Measurements from ENCODE around the gene ATAD3C. TPM values are rescaled to one million over a fixed set of nuclear protein-coding genes. Genes with fewer than 3 reads are reported as not detected.

Gene ATAD3C
- total RNA-seq (2014; rRNA removed) = 0.29 and 1.4 TPM in 2 replicates
- Bru-seq, nascent RNA = percentile 11 among the genes with signal in this experiment
- percentile 33 among the genes with signal in this experiment for BruChase-seq, experiment 1, labeled RNA remaining after a 6-hour chase
- BruChase-seq, experiment 2, labeled RNA remaining after a 2-hour chase = percentile 27 among the genes with signal in this experiment
- long read RNA-seq, partial matches to known transcripts = 0 of 1 reads
- long read RNA-seq, other reads (novel, unspliced or antisense) = 0 of 1 reads

- Histone ChIP-seq H3K9me2 (replicated peaks; ENCODE audit: low read length) (no peaks in the 10 kb centered on the region), H3K27ac (ENCODE audit: low read length) (no peak within 1 kb of the TSS), H3K79me2 (ENCODE audit: low read length) (no peaks in the 10 kb centered on the region), H3K9me3 (ENCODE audit: low read length) (no peaks in the 10 kb centered on the region), H3K4me1 (ENCODE audit: insufficient read depth, low read length) (no peaks in the 10 kb centered on the region), H3K9ac (ENCODE audit: low read length) (no peak within 1 kb of the TSS), H3K4me3 (ENCODE audit: low read length) (no peak within 1 kb of the TSS), H3K36me3 (ENCODE audit: low read depth, low read length) (no peaks in the 10 kb centered on the region), H2AFZ (ENCODE audit: low read length) (no peak within 1 kb of the TSS), H3K27me3 (ENCODE audit: low read length) (no peaks in the 10 kb centered on the region), H3F3A (ENCODE audit: low read length, unreplicated experiment) (no peaks in the 10 kb centered on the region), H4K20me1 (ENCODE audit: low read length) (no peaks in the 10 kb centered on the region), H3K4me2 (ENCODE audit: low read length) (no peak within 1 kb of the TSS)
- no peak for TF ChIP-seq EZH2 (IDR thresholded peaks at IDR 0.05; ENCODE audit: low read length, unreplicated experiment)
- TF ChIP-seq EZH2phosphoT487 (IDR thresholded peaks at IDR 0.05; ENCODE audit: borderline replicate concordance, low read length) = no peak
- TF ChIP-seq CTCF (conservative IDR thresholded peaks at IDR 0.05; ENCODE audit: low read depth, low read length) = no peak
- POLR2A ChIA-PET (ENCODE audit: unreplicated experiment) = no interaction called here
- ATAC-seq (no peak), DNase-seq (no peak)
- no TSS peak for BruUV-seq (replicated peaks)
- intact Hi-C loops (cut with micrococcal nuclease) = no loop called here
- CTCF ChIA-PET = no interaction called here
These were observed at the start of gene ATAD3C for GRCh38 chr1:1449099-1449739. TSS of gene ATAD3C (plus strand) at chr1:1449689. CDS start at chr1:1450684, 995 bp downstream.

- no peaks in the 10 kb centered on the region for H3K27me3 ChIP-seq (ENCODE audit: low read length)
- peak overlapping the region; percentile 98 for H3K9ac ChIP-seq (ENCODE audit: low read length)
- peak overlapping the region; percentile 92 for H3K4me2 ChIP-seq (ENCODE audit: low read length)
- peaks cover 29% of the 10 kb centered on the region for H3K4me1 ChIP-seq (ENCODE audit: insufficient read depth, low read length)
- TF ChIP-seq EZH2phosphoT487 (IDR thresholded peaks at IDR 0.05; ENCODE audit: borderline replicate concordance, low read length) (no peak), EZH2 (IDR thresholded peaks at IDR 0.05; ENCODE audit: low read length, unreplicated experiment) (no peak), CTCF (conservative IDR thresholded peaks at IDR 0.05; ENCODE audit: low read depth, low read length) (no peak)
- ATAC-seq = peak; percentile 6
- H4K20me1 ChIP-seq (ENCODE audit: low read length) = 0 out of 2 replicates have a peak, but pooled peaks cover 6% of the 10 kb centered on the region
- peak overlapping the region; percentile 52 for H3K27ac ChIP-seq (ENCODE audit: low read length)
- H3K36me3 ChIP-seq (ENCODE audit: low read depth, low read length) = peaks cover 44% of the 10 kb centered on the region
- H3K9me3 ChIP-seq (ENCODE audit: low read length) = no peaks in the 10 kb centered on the region
- peak; percentile 39 for DNase-seq
- no peaks in the 10 kb centered on the region for H3F3A ChIP-seq (ENCODE audit: low read length, unreplicated experiment)
- H2AFZ ChIP-seq (ENCODE audit: low read length) = peak overlapping the region; percentile 65
- peaks cover 78% of the 10 kb centered on the region for H3K79me2 ChIP-seq (ENCODE audit: low read length)
- peak overlapping the region; percentile 94 for H3K4me3 ChIP-seq (ENCODE audit: low read length)
- H3K9me2 ChIP-seq (replicated peaks; ENCODE audit: low read length) = no peaks in the 10 kb centered on the region
- BruUV-seq (replicated peaks) = TSS peak; percentile 67
- CTCF ChIA-PET = interaction anchor here (1.3 kb wide), 1 partner anchor 105 kb away, joined by 5 read pairs; no protein-coding TSS in a partner anchor
- POLR2A ChIA-PET (ENCODE audit: unreplicated experiment) = interaction anchor here (0.6 kb wide), 2 partner anchors 126 to 380 kb away, joined by 10 to 14 read pairs; no protein-coding TSS in a partner anchor
- intact Hi-C loops (cut with micrococcal nuclease) = loop anchor here (2.0 kb wide), 2 partner anchors 23 to 105 kb away; no protein-coding TSS in a partner anchor
These were observed 49.5 kb upstream of the ATAD3C start for GRCh38 chr1:1399872-1400575.

All from PC-3 (cell line).